SK-N-SH treated with all-trans-retinoic acid at 6 μM for 48 hours (cell line): ENCODE results near the gene CHRNB1.

ENCODE experiments used
- ATAC-seq: fragments of 200-7000 bp; cut with Tn5 transposase; 3 replicates; pipeline ENCODE4 v1.9.1; 2020; ENCODE audit warnings: mild to moderate bottlenecking, moderate library complexity
- BACH2 ChIP-seq: fragments of 250-450 bp; sonication (Bioruptor Pico); IDR thresholded peaks from 2 replicates; pipeline ENCODE4 v1.9.0; 2021; ENCODE audit warnings: mild to moderate bottlenecking, borderline replicate concordance
- CSDC2 ChIP-seq: fragments of 250-450 bp; sonication (Bioruptor Pico); IDR thresholded peaks from 2 replicates; pipeline ENCODE4 v1.5.0; 2020; ENCODE audit warnings: mild to moderate bottlenecking, moderate library complexity
- ISL1 ChIP-seq: fragments of 250-450 bp; sonication (Bioruptor Pico); IDR thresholded peaks from 2 replicates; pipeline ENCODE4 v2.1.2; 2022; ENCODE audit warnings: mild to moderate bottlenecking, moderate library complexity
- OSR1 ChIP-seq: fragments of 250-450 bp; sonication (Bioruptor Pico); IDR thresholded peaks from 2 replicates; pipeline ENCODE4 v1.8.0; 2022; ENCODE audit warnings: moderate library complexity, mild to moderate bottlenecking, inconsistent platforms
- PATZ1 ChIP-seq: fragments of 250-450 bp; sonication (Bioruptor Pico); IDR thresholded peaks from 2 replicates; pipeline ENCODE4 v1.8.0; 2020; ENCODE audit warnings: mild to moderate bottlenecking, moderate library complexity, borderline replicate concordance
- POU6F1 ChIP-seq: fragments of 250-450 bp; sonication (Bioruptor Pico); IDR thresholded peaks from 2 replicates; pipeline ENCODE4 v1.8.0; 2021; ENCODE audit warnings: low read depth, mild to moderate bottlenecking, moderate library complexity, borderline replicate concordance
- PPARA ChIP-seq: fragments of 250-450 bp; sonication (Bioruptor Pico); IDR thresholded peaks from 2 replicates; pipeline ENCODE4 v1.5.0; 2020; ENCODE audit warnings: mild to moderate bottlenecking, borderline replicate concordance
- RARB ChIP-seq: fragments of 250-450 bp; sonication (Bioruptor Pico); IDR thresholded peaks from 2 replicates; pipeline ENCODE4 v1.8.0; 2021; ENCODE audit warnings: mild to moderate bottlenecking, moderate library complexity
- SNAI2 ChIP-seq: fragments of 250-450 bp; sonication (Bioruptor Pico); IDR thresholded peaks from 2 replicates; pipeline ENCODE4 v1.5.0; 2020; ENCODE audit warnings: mild to moderate bottlenecking, moderate library complexity
- TCF4 ChIP-seq: fragments of 250-450 bp; sonication (Bioruptor Pico); IDR thresholded peaks from 2 replicates; pipeline ENCODE4 v1.8.0; 2021; ENCODE audit warnings: mild to moderate bottlenecking, moderate library complexity, borderline replicate concordance
- TOX ChIP-seq: fragments of 250-450 bp; sonication (Bioruptor Pico); IDR thresholded peaks from 2 replicates; pipeline ENCODE4 v1.8.0; 2021; ENCODE audit warnings: mild to moderate bottlenecking, moderate library complexity, borderline replicate concordance
- TSHZ2 ChIP-seq: fragments of 250-450 bp; sonication (Bioruptor Pico); IDR thresholded peaks from 2 replicates; pipeline ENCODE4 v1.5.0; 2020; ENCODE audit warnings: mild to moderate bottlenecking, moderate library complexity
- ZC3H10 ChIP-seq: fragments of 250-450 bp; sonication (Bioruptor Pico); IDR thresholded peaks from 2 replicates; pipeline ENCODE4 v1.5.1; 2021; ENCODE audit warnings: mild to moderate bottlenecking, moderate library complexity
- ZFP3 ChIP-seq: fragments of 250-450 bp; sonication (Bioruptor Pico); IDR thresholded peaks from 2 replicates; pipeline ENCODE4 v1.5.0; 2020; ENCODE audit warnings: mild to moderate bottlenecking, moderate library complexity
- ZFP30 ChIP-seq: fragments of 450-650 bp; formaldehyde crosslinking; IDR thresholded peaks from 2 replicates; pipeline ENCODE4 v1.5.0; 2022; ENCODE audit warnings: mild to moderate bottlenecking, moderate library complexity
- ZNF565 ChIP-seq: fragments of 450-650 bp; formaldehyde crosslinking; conservative IDR thresholded peaks from 2 replicates; pipeline ENCODE4 v1.5.0; 2020; ENCODE audit warnings: low read depth, mild to moderate bottlenecking, moderate library complexity
- ZNF70 ChIP-seq: fragments of 450-650 bp; formaldehyde crosslinking; IDR thresholded peaks from 2 replicates; pipeline ENCODE4 v1.5.0; 2020; ENCODE audit warnings: mild to moderate bottlenecking, moderate library complexity
- ZNF8 ChIP-seq: fragments of 450-650 bp; formaldehyde crosslinking; IDR thresholded peaks from 2 replicates; pipeline ENCODE4 v1.5.0; 2020; ENCODE audit warnings: mild to moderate bottlenecking, moderate library complexity

The CHRNB1 gene

GRCh38 chr17:7440113-7440833 lies 4.6 kb upstream of the CHRNB1 start:
- TF ChIP-seq TOX (CRISPR knock-in tag) (no peak), ZNF70 (CRISPR knock-in tag) (no peak), ZFP30 (CRISPR knock-in tag) (no peak), ZFP3 (no peak), TSHZ2 (CRISPR knock-in tag) (no peak), ZNF565 (no peak)
- peak; percentile 40 for ATAC-seq

- TF ChIP-seq CSDC2 (CRISPR knock-in tag) (no peak), PATZ1 (CRISPR knock-in tag) (peak; percentile 25; the same call in 1 of the 2 replicates)
- ATAC-seq, result peak; percentile 52
These were observed 4.0 kb upstream of the CHRNB1 start for GRCh38 chr17:7440834-7441195.

- ATAC-seq, result no peak
- TF ChIP-seq OSR1 (no peak), POU6F1 (CRISPR knock-in tag) (no peak), TSHZ2 (CRISPR knock-in tag) (no peak), ZNF8 (no peak), SNAI2 (no peak), RARB (CRISPR knock-in tag) (no peak), PATZ1 (CRISPR knock-in tag) (no peak), ZC3H10 (CRISPR knock-in tag) (no peak), PPARA (CRISPR knock-in tag) (no peak)
- TF ChIP-seq, all 23 proteins: peak for 0
These were observed 3.6 kb upstream of the CHRNB1 start for GRCh38 chr17:7441266-7441665.

GRCh38 chr17:7442142-7442541 lies 2.7 kb upstream of the CHRNB1 start:
- TF ChIP-seq TCF4 (no peak), BACH2 (CRISPR knock-in tag) (no peak), ZC3H10 (CRISPR knock-in tag) (no peak), ZNF565 (no peak), CSDC2 (CRISPR knock-in tag) (no peak), POU6F1 (CRISPR knock-in tag) (no peak), ZFP3 (no peak), ISL1 (CRISPR knock-in tag) (no peak), OSR1 (no peak)
- ATAC-seq, result no peak
